ENCODE results near the gene RALGAPA2.
A peak's percentile ranks its signal among the peaks of the same experiment; 100 is the strongest.

RALGAPA2 gene

GRCh38 chr20:20597966-20598365, 114.5 kb downstream of the RALGAPA2 start:
- Histone ChIP-seq H3K4me2 (ENCODE audit: low read depth, low read length, poor library complexity, severe bottlenecking) (no peak overlapping the region), H3K36me3 (ENCODE audit: insufficient read depth, low read length) (no peaks in the 10 kb centered on the region), H3K79me2 (ENCODE audit: insufficient read depth, low read length) (no peaks in the 10 kb centered on the region), H3K27me3 (ENCODE audit: insufficient read depth, low read length, poor library complexity, severe bottlenecking) (no peaks in the 10 kb centered on the region), H3K9me3 (ENCODE audit: insufficient read depth, low read depth, low read length) (no peaks in the 10 kb centered on the region), H3F3A (ENCODE audit: low read depth) (no peaks in the 10 kb centered on the region), H4K20me1 (ENCODE audit: insufficient read depth, low read length, poor library complexity, severe bottlenecking) (no peaks in the 10 kb centered on the region), H2AFZ (ENCODE audit: low read length) (no peak overlapping the region), H3K9ac (ENCODE audit: low read depth, low read length, poor library complexity, severe bottlenecking) (no peak overlapping the region), H3K4me3 (ENCODE audit: low read length, poor library complexity, severe bottlenecking) (no peak overlapping the region), H3K9me2 (replicated peaks; ENCODE audit: low read depth, low read length) (no peaks in the 10 kb centered on the region), H3K4me1 (ENCODE audit: insufficient read depth, low read length, poor library complexity, severe bottlenecking) (peaks cover 4% of the 10 kb centered on the region)
- TF ChIP-seq CTCF (conservative IDR thresholded peaks at IDR 0.05; ENCODE audit: low read length): no peak
- no peak for TF ChIP-seq EZH2phosphoT487 (IDR thresholded peaks at IDR 0.05; ENCODE audit: borderline replicate concordance)

- H3K9me2 ChIP-seq (replicated peaks; ENCODE audit: low read depth, low read length): no peaks in the 10 kb centered on the region
- H3K4me1 ChIP-seq (ENCODE audit: insufficient read depth, low read length, poor library complexity, severe bottlenecking): no peaks in the 10 kb centered on the region
- no peaks in the 10 kb centered on the region for H3F3A ChIP-seq (ENCODE audit: low read depth)
- H3K9me3 ChIP-seq (ENCODE audit: insufficient read depth, low read depth, low read length): no peaks in the 10 kb centered on the region
- TF ChIP-seq CTCF (conservative IDR thresholded peaks at IDR 0.05; ENCODE audit: low read length) (no peak), EZH2phosphoT487 (IDR thresholded peaks at IDR 0.05; ENCODE audit: borderline replicate concordance) (no peak)
- H3K4me2 ChIP-seq (ENCODE audit: low read depth, low read length, poor library complexity, severe bottlenecking): no peak overlapping the region
- no peaks in the 10 kb centered on the region for H4K20me1 ChIP-seq (ENCODE audit: insufficient read depth, low read length, poor library complexity, severe bottlenecking)
- H3K36me3 ChIP-seq (ENCODE audit: insufficient read depth, low read length): no peaks in the 10 kb centered on the region; the same call in 1 of the 2 replicates
- no peak overlapping the region for H3K9ac ChIP-seq (ENCODE audit: low read depth, low read length, poor library complexity, severe bottlenecking)
- no peak overlapping the region for H3K4me3 ChIP-seq (ENCODE audit: low read length, poor library complexity, severe bottlenecking)
- no peak overlapping the region for H2AFZ ChIP-seq (ENCODE audit: low read length)
- H3K27me3 ChIP-seq (ENCODE audit: insufficient read depth, low read length, poor library complexity, severe bottlenecking): no peaks in the 10 kb centered on the region
- no peaks in the 10 kb centered on the region for H3K79me2 ChIP-seq (ENCODE audit: insufficient read depth, low read length)
Measured at GRCh38 chr20:20594171-20594530, 118.3 kb downstream of the RALGAPA2 start.

GRCh38 chr20:20593447-20594170, 118.8 kb downstream of the RALGAPA2 start:
- Histone ChIP-seq H3K4me1 (ENCODE audit: insufficient read depth, low read length, poor library complexity, severe bottlenecking) (no peaks in the 10 kb centered on the region), H4K20me1 (ENCODE audit: insufficient read depth, low read length, poor library complexity, severe bottlenecking) (no peaks in the 10 kb centered on the region), H3F3A (ENCODE audit: low read depth) (no peaks in the 10 kb centered on the region), H3K9me3 (ENCODE audit: insufficient read depth, low read depth, low read length) (no peaks in the 10 kb centered on the region), H3K36me3 (ENCODE audit: insufficient read depth, low read length) (no peaks in the 10 kb centered on the region; the same call in 1 of the 2 replicates), H3K9ac (ENCODE audit: low read depth, low read length, poor library complexity, severe bottlenecking) (no peak overlapping the region), H3K9me2 (replicated peaks; ENCODE audit: low read depth, low read length) (no peaks in the 10 kb centered on the region), H3K4me2 (ENCODE audit: low read depth, low read length, poor library complexity, severe bottlenecking) (no peak overlapping the region), H2AFZ (ENCODE audit: low read length) (no peak overlapping the region), H3K4me3 (ENCODE audit: low read length, poor library complexity, severe bottlenecking) (no peak overlapping the region), H3K27me3 (ENCODE audit: insufficient read depth, low read length, poor library complexity, severe bottlenecking) (no peaks in the 10 kb centered on the region), H3K79me2 (ENCODE audit: insufficient read depth, low read length) (no peaks in the 10 kb centered on the region)
- TF ChIP-seq CTCF (conservative IDR thresholded peaks at IDR 0.05; ENCODE audit: low read length): peak; percentile 88
- TF ChIP-seq EZH2phosphoT487 (IDR thresholded peaks at IDR 0.05; ENCODE audit: borderline replicate concordance): no peak
